ENCODE results near the gene TOP3B.
"Not testable (repeated sequence)": the region's sequence is repeated elsewhere in the genome, so short reads cannot be mapped to it uniquely, and the experiment has no call there.

TOP3B gene

DNA sequence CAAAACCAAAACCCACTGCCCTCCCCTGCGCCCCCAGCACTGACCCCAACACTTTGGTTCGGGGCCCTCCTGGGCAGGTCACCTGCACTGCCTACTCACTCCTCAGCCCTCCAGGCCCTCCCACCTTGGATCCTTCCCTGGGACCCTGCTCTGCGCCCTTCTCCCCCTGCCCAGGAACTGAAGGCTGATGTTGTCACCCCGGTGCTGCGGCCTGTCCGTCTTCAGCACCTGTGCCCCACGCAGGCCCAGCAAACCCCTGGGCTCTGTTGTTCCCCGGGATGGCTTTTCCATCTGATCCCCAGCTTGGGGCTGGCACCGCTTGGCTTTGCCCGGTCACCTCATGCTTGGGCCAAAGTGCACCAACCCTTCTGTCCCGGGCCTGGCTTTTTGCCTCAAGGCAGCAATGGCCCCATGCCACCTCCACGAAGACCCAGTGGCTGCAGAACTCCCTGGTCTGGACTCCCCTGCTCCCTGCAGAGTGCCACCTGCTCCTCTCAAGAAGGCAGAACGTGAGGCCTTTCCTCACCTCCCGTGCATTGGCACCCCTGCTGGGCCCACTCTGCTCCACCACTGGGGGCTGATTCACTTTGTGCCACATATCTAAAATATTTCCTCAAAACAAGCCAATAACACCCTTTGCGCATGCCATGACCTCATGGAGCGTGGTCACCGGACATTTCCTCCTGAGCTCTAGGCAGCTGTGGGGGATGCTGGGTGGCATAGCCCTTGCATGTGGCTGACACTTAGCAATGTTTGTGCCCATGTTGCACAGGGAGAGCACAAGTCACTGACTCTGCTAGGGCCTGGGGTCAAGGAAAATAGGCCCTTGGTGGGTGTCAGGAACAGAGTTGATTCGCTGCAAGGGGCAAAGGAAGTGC lies 38.8 kb downstream of the TOP3B start:
- DNase-seq, result no peak

DNA sequence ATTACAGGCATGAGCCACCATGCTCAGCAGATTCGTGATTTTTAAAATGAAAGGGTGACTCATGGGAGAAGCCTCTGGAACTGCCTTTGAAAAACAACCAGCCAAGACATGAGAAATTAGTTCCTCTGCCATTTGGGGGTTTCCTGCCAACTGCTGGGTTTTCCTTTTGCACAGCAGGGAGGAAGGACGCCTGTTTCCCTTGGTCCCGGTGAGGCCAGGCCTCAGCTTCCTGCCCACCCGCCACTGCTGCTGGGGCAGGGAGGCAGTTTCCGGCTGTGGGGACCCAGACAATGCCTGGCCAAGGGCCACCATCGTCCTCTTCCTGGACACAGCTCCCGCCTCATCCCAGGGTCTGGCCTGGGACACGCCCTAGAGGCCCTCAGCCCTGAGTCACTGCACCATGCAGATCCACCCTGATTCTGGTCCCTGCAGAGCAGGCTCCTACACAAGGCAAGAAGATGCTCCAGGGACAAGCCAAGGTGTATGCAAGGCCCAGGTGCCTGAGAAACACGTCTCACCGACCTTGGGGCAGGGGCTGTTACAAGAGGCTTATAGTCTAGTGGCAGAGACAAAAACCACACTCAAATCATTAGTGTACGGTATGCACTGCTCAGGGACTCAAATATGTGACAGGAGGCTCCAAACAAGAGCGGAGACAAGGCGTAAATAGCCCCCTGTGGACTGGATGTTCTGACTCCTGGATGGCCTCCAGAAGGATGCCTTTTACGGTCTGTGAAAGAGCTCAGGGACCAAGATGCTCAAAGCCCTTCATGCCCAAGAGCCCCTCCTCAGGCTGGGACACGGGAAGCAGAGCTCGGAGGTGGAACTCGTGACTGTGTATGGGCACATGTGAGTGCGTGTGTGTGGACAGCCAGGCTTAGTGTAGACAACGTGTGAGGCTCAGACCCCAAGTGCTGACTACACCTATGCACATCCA lies 39.9 kb downstream of the TOP3B start:
- peak in 1 of 2 experiments; percentile 56 for DNase-seq

DNA sequence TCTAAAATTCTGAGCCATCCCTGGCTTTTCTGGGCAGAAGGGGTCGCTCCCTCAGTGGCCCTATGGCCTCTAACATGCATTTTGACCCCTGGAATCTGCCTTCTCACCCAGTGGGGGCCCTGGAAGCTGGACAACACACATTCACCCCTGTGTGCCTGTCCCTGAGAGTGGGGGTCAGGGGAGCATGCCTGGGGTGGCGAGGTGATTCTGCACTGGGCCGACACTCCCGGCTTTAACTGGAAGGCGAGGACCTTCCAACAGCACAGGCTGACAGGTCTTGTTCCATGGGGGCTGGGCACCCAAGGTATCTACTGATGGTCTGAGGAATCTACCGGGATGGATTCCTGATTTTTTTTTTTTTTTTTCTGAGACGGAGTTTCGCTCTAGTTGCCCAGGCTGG lies 40.7 kb downstream of the TOP3B start:
- no peak for DNase-seq

DNA sequence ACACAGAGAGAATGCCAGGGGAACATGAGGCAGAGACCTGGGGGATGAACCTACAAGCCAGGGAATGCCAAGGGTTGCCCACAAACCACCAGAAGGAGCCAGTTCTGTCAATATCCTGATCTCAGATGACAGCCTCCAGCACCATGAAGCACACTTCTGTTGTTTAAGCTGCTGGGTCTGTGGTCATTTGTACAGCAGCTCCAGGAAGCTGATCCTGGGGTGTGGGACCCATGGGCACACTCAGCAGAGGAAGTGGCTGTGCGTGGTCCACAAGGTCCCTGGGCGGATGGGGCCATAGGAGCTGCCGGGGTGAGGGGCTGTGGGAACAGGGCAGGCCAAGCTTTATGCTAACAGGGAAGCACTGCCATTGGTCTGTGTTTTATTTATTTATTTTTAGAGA lies 42.1 kb downstream of the TOP3B start:
- no peak for DNase-seq

DNA sequence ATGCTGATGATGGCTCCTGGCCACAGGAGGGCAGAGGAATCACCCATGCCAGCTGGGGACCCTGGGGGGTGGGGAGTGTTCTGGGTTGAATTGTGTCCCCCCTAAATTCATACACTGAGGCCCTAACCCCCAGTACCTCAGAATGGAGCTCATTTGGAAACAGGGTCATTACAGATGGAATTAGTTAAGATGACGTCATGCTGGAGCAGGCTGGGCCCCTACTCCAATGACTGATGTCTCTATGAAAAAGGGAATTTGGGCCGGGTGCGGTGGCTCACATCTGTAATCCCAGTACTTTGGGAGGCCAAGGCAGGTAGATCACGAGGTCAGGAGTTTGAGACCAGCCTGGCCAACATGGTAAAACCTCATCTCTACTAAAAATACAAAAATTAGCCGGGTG lies 42.7 kb downstream of the TOP3B start:
- not testable (repeated sequence) for DNase-seq

DNA sequence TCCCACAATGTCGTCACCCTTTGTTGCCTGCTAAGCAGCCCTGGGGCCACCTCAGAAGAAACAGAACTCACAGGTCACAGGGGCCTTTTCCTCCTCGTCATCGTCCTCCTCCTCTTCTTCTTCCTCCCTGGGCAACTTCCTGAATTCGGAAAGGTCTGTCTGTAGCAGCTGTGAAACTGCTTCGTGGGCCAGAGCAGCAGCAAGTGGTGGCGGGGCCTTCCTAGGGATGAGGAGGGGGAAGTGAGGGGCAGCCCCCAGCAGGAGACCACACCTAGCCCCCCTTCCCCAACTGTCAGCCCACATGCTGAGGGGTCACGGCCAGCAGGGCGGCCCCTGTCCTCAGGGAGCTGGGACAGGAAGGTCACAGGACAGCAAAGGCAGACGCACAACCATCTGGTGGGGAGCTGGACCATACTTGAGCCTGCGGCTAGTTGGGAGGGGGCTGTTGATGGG lies 43.1 kb downstream of the TOP3B start:
- DNase-seq, result no peak

DNA sequence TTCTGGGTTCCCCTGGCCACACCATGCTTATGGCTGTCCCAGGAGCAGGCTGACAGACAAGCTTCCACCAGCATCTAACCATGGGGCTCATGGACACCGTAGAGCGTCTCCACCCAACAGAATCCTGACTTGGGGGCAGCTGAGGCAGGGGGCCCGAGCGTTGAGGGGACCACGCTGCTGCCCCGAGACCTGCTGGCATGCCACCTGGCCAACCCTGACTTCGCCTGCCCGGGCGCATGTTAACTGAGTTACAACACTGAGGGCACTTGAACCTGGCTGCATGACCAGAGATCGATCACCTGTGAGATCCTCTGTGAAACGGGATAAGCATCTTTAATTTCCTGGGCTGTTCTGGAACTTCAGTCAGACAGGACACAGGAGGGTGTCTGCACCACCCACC lies 43.7 kb downstream of the TOP3B start:
- DNase-seq, result no peak

DNA sequence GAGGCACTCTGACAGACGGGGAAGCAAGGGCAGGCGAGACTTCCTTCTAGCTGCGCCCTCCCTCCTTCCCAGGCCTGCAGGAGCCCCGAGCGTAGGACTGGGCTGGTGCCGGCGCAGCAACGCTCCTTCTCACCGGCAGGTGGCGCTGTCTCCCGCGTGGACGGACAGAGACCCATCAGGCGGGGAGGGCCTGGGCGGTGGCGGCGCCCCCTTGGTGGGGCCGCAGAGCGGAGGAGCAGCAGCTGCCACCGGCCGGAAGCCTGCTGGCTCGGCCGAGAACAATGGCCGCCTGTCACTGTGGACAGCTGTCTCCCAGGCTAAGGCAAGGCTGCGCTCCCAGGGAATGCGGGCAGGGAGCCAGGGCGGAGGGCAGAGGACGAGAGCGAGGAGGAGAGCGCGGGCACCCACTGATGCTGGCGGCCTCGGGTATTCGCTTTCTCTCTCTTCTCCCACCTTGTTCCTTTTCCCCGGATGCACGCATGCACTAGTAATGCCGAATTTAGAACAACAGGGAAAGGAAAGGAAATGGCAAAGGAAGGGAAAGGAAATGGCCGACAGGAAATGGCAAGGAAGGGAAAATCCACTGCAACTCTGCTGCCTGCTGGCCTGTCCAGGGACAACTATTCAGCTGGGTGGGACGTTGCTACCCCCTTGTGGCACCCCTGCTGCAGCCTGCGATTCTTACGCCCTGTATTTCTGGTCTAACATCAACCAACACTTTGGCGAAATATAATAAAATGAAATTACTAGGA lies 44.3 kb downstream of the TOP3B start:
- DNase-seq, result peak; percentile 87 to 96

DNA sequence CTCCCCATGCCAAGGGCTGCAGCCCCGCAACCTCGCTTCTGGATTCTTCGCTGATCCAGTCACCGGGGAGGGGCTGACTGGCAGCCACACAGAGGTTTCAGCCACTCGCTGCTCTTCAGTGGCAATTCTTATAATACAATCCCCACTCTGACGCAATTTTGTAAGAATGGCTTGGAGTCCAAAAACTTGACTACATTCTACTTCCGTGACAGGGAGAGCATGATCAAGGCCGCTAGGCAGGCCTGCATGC lies 44.8 kb downstream of the TOP3B start:
- DNase-seq, result no peak

DNA sequence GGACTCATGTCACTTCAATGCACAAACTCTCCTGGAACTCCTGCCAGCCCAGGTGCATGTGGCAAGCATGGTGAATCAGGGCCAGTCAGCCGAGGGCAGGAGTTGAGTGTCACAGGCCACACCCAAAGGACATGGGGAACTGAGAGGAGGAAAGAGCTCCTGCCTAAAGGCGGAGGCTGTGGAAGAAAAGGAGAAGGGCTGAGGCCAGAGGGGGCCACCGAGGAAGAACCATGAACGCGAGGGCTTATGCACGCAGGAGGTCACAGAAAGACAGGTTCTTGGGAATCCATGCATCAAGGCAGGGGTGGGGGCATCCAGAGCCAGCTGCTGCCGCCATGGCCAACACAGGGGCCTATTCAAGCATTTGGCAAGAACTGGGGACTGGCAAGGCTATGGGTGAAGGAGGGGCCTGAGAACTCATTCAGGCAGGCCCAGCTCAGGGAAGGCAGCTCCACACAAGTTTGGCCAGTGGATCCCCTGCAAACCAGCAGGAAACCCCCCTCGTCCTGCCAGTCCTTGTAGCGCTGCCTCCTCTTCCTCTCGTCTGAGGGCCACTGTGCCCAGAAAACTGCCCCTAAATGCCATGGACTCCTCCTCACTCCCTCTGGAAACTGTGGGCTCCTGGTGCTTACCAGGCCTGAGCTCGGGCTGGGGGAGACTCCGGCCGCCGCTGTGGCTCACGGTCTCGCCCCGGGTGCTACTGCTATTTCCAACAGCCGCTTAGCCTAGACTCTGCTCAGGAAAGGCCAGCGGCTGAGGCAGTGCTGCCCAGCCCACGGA lies 45.4 kb downstream of the TOP3B start:
- DNase-seq, result peak in 1 of 2 experiments; percentile 20

DNA sequence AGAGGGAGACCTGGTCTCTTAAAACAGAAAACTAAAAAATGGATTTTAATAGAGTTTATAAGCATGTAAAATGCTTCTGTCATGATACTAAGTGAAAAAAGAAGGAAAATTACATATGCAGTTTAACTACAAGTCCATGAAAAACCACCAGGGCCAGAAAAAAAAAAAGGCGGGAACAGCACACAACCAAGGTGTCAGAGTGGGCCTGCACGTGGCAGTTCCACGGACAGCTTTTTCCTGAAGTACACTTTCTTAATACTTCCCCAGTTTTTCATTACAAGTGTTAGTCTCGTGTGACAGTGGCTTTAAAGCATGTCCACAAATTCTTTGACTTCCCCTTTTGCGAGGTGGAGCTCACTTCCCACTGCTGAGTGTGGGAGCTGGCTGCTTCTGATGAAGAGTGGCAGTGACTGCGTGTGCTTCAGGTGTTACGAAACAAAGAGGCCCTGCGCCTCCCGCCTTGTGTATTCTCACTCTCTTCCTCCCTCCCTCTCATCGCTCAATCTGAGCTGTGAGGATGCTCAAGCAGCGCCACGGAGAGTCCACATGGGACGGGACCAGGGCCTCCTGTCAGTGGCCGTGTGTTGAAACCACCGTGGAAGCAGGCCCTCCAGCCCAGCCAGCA lies 46.3 kb downstream of the TOP3B start:
- DNase-seq, result no peak

DNA sequence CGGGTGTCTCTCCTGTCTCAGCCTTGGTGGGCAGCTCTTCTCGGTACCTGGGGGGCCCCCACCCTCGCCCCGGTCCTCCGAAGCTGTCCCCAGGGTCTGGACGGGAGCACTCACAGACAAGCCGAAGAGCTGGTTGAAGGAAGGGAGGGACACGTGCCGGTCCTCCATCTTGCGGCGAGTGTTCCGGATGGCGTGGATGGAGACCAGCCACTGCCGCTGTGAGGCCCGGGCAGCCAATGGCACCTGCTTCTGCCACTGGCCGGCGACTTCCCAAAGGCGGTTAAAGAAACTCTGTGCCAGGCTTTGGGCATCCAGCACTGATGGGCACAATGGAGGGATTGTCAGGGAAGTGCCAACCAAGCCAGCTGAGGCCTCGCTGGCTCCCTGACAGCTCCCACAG lies 48.7 kb downstream of the TOP3B start:
- no peak for DNase-seq

DNA sequence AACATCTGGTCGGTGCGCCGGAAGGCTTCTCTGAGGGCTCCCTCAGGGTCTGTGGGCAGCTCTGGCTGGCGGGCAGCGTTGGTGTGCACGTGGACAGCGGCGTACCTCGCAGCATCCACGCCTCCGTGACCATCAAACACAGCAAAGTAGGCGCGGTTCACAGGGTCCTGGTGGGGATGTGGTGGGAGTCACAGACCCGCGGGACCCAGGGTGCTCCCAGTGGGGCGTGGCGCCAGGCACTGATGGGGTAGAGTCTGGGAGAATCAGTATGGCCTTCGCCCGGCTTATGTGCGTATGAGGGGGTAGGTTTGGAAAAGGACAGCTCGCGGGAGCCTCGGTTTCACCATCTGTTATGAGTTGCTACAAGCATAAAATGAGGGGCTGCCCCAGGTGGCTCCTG lies 49.2 kb downstream of the TOP3B start:
- no peak for DNase-seq

DNA sequence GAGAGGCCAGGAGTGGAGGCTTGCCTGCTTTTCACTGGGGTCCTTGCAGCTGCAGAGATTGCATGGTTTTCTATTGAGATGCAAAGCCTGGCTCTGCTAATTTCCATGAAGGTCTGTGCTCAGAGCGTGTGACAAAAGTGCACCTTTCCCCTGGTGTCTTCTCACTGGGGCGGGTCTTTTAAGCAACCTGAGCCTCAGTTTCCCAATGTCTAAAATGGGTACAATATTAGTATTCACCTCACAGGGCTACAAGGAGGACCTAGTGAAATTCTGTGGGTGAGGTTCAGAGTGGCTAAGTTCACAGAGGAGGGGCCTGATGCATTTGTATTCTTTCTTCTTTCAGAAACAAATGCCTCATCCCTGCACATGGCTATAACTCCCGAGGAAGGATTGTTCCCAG lies 50.2 kb downstream of the TOP3B start:
- no peak for DNase-seq

DNA sequence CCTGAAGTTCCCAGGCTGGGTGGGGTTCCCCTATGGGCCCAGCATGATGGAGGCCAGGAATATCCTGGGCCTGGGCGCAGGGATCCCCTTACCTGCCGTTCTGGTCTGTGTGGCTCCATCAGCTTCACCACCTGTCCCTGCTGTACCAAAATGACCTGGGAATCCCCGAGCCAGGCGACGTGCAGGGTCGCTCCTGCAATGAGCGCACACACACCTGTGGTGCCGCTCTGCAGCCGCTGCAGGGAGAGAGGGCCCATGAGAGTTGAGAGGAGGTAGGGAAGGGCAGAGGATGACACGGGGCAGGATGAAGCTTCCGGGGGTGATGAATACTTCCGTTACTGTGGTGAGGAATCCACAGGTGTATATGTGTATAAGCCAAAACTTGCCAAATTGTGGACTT lies 51.5 kb downstream of the TOP3B start:
- DNase-seq, result no peak

DNA sequence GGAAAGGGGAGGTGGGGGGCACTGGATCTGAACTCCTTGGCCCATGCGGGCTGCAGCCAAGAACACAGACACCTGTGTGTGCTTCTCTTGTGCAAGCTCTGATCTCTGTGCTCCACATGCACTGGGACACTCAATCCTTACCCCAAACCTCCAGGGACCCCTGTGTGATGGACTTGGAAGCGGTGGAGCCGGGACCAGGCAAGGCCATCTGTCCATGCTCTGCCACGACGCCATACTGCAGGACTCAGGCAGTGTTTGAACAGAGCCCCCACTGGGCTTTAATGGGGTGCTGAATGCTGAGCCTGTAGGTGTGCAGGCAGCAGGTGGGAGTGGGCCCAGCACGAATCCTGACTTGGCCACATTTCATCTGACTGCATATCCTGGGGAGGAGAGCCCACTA lies 53.3 kb downstream of the TOP3B start:
- DNase-seq, result no peak

DNA sequence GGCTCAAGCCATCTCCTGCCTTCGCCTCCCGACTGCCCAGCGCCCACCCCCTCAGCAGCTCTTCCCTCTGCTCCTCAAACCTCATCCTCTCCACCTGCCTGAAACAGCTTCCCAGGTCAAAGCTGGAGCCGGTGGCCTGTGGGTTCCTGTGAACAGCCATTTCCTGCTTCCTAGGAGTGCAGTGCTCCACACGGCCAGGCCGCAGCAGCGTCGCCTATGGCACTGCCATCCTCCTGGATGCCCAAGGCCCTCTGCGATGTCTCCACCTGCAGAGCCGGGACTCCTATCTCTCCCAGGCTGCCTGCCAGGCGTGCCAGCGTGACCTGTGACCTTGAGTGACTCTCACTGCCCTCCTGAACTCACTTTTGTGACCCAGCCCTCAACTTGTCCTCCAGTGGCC lies 54.5 kb downstream of the TOP3B start:
- DNase-seq, result no peak

DNA sequence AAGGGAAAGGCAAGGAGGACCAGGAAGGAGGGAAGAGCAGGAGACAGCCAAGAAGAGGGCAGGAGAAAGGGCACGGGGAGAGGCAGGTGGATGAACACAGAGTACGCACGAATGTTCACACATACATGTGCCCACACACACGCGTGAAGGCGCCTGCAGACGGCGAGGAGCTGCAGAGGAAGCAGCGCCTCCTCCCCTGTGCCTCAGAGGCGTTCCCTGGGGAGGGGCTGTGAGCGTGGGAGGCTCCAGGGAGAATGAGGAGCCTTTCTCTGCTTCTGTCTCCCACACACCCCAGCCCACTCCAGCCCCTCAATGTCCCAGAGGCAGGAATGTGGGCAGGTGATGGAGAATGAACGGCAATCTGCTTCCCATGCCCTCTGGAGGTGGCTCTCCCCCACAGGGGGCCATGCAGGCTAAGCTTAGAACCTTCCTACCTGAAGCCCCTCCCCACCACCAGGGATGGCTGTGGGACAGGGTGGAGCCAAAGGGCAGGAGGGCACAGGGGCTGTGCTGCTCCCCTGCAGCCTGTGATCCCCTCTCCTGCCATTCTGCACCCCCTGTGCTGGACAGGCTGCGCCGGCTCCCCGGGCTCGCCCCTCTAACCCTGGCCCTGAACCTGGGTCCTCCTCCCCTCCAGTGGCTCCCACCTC lies 55.3 kb downstream of the TOP3B start:
- DNase-seq, result no peak

DNA sequence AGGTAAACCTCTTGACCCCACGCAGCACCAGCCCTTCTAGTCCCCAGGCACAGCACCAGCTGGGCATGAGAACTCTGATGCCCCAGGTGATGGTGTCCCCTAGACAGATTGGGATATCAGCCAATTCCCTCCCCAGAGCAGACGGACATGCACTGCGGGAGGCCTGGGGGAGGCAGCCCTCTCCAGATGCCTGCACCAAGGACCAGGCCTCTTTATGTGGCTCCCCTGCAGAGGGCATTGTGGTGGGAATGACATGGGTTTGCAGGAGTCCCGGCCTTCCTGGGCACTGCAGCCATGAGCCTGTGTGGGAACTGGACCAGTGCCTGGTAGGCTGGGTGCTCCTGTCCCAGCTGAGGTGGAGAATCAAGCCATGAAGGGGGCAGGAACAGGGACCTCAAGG lies 55.9 kb downstream of the TOP3B start:
- peak in 1 of 2 experiments; percentile 48 for DNase-seq

DNA sequence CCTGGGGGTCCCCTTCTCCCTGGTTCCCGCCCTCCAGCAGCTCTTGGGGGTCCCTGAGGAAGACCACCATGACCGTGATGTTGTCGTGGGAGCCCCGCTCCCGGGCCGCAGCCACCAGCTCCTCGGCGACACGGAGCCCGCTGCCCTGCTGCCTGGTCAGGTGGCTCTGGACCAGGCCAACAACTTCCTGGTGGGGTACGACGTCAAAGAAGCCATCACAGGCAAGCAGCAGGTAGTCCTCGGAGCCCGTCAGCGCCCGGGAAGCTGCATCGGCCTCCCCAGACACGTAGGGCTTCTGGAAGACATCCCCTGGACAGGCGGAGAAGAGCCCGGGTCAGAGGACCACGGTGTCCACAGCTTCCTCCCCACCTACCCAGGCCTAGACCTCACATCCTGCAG lies 59.4 kb downstream of the TOP3B start:
- no peak for DNase-seq

DNA sequence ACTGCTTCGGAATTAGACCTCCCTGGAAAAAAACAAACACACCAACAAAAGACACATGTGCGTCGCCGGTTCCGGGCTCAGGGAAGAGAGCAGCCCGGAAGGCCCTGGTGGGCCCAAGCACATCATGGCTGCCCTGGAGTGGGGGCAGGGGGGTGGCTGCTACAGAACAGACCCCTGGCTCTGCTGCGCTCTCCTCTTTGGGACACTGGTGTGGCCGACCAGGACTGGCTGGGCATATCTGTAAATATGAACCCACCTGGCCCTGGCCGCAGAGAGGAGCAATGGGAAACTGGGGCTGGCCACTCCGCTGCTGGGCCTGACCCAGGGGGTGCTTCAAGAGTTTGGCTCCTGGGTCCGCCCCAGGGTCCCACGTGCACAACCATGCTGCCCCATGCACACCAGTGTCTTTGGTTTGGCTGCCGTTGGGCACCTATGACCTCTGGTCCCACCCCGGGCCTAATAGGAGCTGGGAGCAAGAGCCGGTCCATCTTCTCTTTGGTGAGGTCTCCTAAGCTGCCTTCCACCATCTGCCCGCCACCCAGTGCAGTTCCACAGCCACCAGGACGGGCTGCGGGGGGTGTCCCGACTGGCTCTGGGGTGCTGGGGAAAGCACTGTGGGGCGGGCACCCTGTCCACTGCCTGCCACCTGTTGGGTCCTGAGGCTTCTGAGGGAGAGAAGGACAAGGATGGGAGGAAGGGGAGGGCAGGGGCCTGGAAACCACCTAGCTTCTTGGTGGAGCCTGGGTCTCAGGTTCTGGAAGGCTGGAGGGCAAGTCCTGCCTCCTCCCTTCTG lies 60.0 kb downstream of the TOP3B start:
- DNase-seq, result no peak
